Measurements from ENCODE around the gene NT5E.

GRCh38 chr6:85416049-85416448 is 33.8 kb upstream of the NT5E start:
- TF ChIP-seq CTCF (conservative IDR thresholded peaks at IDR 0.05; ENCODE audit: low read depth in 2 of 2) (no peak), ZNF462 (CRISPR knock-in tag; IDR thresholded peaks at IDR 0.05) (no peak), EZH2 (IDR thresholded peaks at IDR 0.05; ENCODE audit: low read depth, unreplicated experiment) (no peak), CREB1 (CRISPR knock-in tag; IDR thresholded peaks at IDR 0.05; ENCODE audit: low read depth) (no peak), REST (IDR thresholded peaks at IDR 0.05; ENCODE audit: unreplicated experiment) (no peak), EZH2phosphoT487 (IDR thresholded peaks at IDR 0.05; ENCODE audit: unreplicated experiment) (no peak), JUNB (IDR thresholded peaks at IDR 0.05; ENCODE audit: unreplicated experiment) (no peak), POLR2AphosphoS5 (IDR thresholded peaks at IDR 0.05; ENCODE audit: low read depth) (no peak)
